ENCODE measurements around the gene BNIPL.

The BNIPL gene

GRCh38 chr1:151058692-151059091 is 22.3 kb downstream of the BNIPL start:
- no peak for DNase-seq (ENCODE audit: low spot score)

- DNase-seq (ENCODE audit: low spot score): peak; percentile 70
These were observed 23.0 kb downstream of the BNIPL start, which contains the start of gene CDC42SE1 for GRCh38 chr1:151059109-151060006. CDC42SE1 (minus strand) TSS chr1:151059622; CDS start chr1:151055730, 3,892 bp downstream.

- DNase-seq (ENCODE audit: low spot score): peak; percentile 85
These were observed 23.7 kb downstream of the BNIPL start, which contains the start of gene MLLT11 for GRCh38 chr1:151060007-151060656. MLLT11 (plus strand) TSS chr1:151060397; CDS start chr1:151067225, 6,828 bp downstream.

GRCh38 chr1:151060657-151061421 is 24.5 kb downstream of the BNIPL start:
- no peak for DNase-seq (ENCODE audit: low spot score)

- no peak for DNase-seq (ENCODE audit: low spot score)
These were observed 25.3 kb downstream of the BNIPL start for GRCh38 chr1:151061704-151062103.

GRCh38 chr1:151062741-151063371 is 26.5 kb downstream of the BNIPL start:
- no peak for DNase-seq (ENCODE audit: low spot score)

GRCh38 chr1:151065089-151065645 is 28.8 kb downstream of the BNIPL start:
- DNase-seq (ENCODE audit: low spot score): no peak

GRCh38 chr1:151067185-151067584 is 30.8 kb downstream of the BNIPL start:
- DNase-seq (ENCODE audit: low spot score): no peak

- no peak for DNase-seq (ENCODE audit: low spot score)
These were observed 32.7 kb downstream of the BNIPL start for GRCh38 chr1:151069103-151069486.

- DNase-seq (ENCODE audit: low spot score): peak; percentile 92
These were observed 34.3 kb downstream of the BNIPL start, which contains the start of gene GABPB2 for GRCh38 chr1:151070474-151071276. GABPB2 (plus strand) TSS chr1:151070761; CDS start chr1:151088190, 17,429 bp downstream.

GRCh38 chr1:151072224-151072623 is 35.8 kb downstream of the BNIPL start:
- no peak for DNase-seq (ENCODE audit: low spot score)

GRCh38 chr1:151085953-151086559 is 49.7 kb downstream of the BNIPL start:
- DNase-seq (ENCODE audit: low spot score): no peak

Measured in pons (tissue), 1 donor.